GM12878 (cell line): ENCODE results near the gene DNMT3A. TPM values are rescaled to one million over a fixed set of nuclear protein-coding genes. Genes with fewer than 3 reads are reported as not detected.

Source experiments
- EZH2 ChIP-seq: IDR thresholded peaks from 2 replicates; pipeline ENCODE4 v1.6.1; 2012; ENCODE audit warnings: low read depth, mild to moderate bottlenecking, control low read depth, inconsistent platforms, low read length, borderline replicate concordance; ENCODE audit not compliant: control insufficient read depth
- MEF2B ChIP-seq: fragments of 450-650 bp; IDR thresholded peaks from 2 replicates; pipeline ENCODE4 v1.6.1; 2018; ENCODE audit warnings: mild to moderate bottlenecking, moderate library complexity; ENCODE audit not compliant: partially characterized antibody, poor library complexity, severe bottlenecking
- RELA ChIP-seq: fragments of 450-650 bp; IDR thresholded peaks from 2 replicates; pipeline ENCODE4 v1.8.0; 2014; ENCODE audit warnings: borderline replicate concordance; ENCODE audit not compliant: partially characterized antibody
- ZBTB11 ChIP-seq: fragments of 450-650 bp; formaldehyde crosslinking; IDR thresholded peaks from 2 replicates; pipeline ENCODE4 v1.5.0; 2022; ENCODE audit warnings: mild to moderate bottlenecking, missing genetic modification characterization
- ZZZ3 ChIP-seq: IDR thresholded peaks from 2 replicates; pipeline ENCODE4 v1.6.1; 2011; ENCODE audit warnings: low read depth; ENCODE audit not compliant: control insufficient read depth, insufficient read length
- polyA plus RNA-seq, 11 experiments: library from polyadenylated mRNA; depleted of rRNA in 4 of 11; unstranded in 6 of 11; stranded (reverse) in 5 of 11; fragments of >200 nt; fragmentation: Nextera tagmentation in 4 of 11; fragmentation: Illumina TruSeq in 1 of 11; extraction: Ambion mirVana in 4 of 11; extraction: Trizol in 1 of 11; gene quantifications; 1 replicate in 1 of 11; 2 replicates in 10 of 11; pipeline versions ENCODE4 v1.2.1 to v1.2.3, GENCODE V29; 2011 to 2016; ENCODE audit warnings: inconsistent platforms in 2 of 11, missing spikeins in 2 of 11, low read depth in 1 of 11
- total RNA-seq, 4 experiments: library from RNA; depleted of rRNA in 3 of 4; stranded (reverse); fragments of >200 nt in 3 of 4; fragmentation: Illumina TruSeq in 1 of 4; extraction: Trizol in 1 of 4; gene quantifications; 2 replicates each; pipeline versions ENCODE4 v1.2.1 to v1.2.3, GENCODE V29; 2013 to 2021
- TF ChIP-seq, protein P1 (sequence below): IDR thresholded peaks from 2 replicates; pipeline ENCODE4 v1.6.1; 2012; ENCODE audit warnings: mild to moderate bottlenecking, low read depth, low read length

DNMT3A gene
- total and polyA plus RNA-seq, 10 of the 15 experiments (the other 5 are each of a cell fraction or from before 2014, with no cell fraction given): 7.4 to 51.6 (median 17.4) TPM

- TF ChIP-seq EZH2 (no peak), MEF2B (no peak), ZZZ3 (no peak), ZBTB11 (CRISPR knock-in tag) (no peak), RELA (no peak)
- TF ChIP-seq, protein P1, sequence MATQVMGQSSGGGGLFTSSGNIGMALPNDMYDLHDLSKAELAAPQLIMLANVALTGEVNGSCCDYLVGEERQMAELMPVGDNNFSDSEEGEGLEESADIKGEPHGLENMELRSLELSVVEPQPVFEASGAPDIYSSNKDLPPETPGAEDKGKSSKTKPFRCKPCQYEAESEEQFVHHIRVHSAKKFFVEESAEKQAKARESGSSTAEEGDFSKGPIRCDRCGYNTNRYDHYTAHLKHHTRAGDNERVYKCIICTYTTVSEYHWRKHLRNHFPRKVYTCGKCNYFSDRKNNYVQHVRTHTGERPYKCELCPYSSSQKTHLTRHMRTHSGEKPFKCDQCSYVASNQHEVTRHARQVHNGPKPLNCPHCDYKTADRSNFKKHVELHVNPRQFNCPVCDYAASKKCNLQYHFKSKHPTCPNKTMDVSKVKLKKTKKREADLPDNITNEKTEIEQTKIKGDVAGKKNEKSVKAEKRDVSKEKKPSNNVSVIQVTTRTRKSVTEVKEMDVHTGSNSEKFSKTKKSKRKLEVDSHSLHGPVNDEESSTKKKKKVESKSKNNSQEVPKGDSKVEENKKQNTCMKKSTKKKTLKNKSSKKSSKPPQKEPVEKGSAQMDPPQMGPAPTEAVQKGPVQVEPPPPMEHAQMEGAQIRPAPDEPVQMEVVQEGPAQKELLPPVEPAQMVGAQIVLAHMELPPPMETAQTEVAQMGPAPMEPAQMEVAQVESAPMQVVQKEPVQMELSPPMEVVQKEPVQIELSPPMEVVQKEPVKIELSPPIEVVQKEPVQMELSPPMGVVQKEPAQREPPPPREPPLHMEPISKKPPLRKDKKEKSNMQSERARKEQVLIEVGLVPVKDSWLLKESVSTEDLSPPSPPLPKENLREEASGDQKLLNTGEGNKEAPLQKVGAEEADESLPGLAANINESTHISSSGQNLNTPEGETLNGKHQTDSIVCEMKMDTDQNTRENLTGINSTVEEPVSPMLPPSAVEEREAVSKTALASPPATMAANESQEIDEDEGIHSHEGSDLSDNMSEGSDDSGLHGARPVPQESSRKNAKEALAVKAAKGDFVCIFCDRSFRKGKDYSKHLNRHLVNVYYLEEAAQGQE: no peak
Measured at GRCh38 chr2:25304321-25304720, 37.4 kb downstream of the DNMT3A start (continued).
